ENCODE data around the gene LBH.

GRCh38 chr2:30272286-30272685, 41.0 kb downstream of the LBH start:
- no peak for TF ChIP-seq RFX5 (IDR thresholded peaks at IDR 0.05; ENCODE audit: low read length)
- no peak for TF ChIP-seq MAX (IDR thresholded peaks at IDR 0.05; ENCODE audit: low read depth)
- no peak for TF ChIP-seq CTCF (IDR thresholded peaks at IDR 0.05)
- TF ChIP-seq EZH2phosphoT487 (IDR thresholded peaks at IDR 0.05; ENCODE audit: borderline replicate concordance, low read depth): no peak
- TF ChIP-seq POLR2AphosphoS5 (IDR thresholded peaks at IDR 0.05; ENCODE audit: low read depth, low read length): no peak
- no peak for TF ChIP-seq SMC3 (IDR thresholded peaks at IDR 0.05; ENCODE audit: low read depth, low read length)
- TF ChIP-seq CHD2 (IDR thresholded peaks at IDR 0.05; ENCODE audit: low read length, partially characterized antibody): no peak

Data from SK-N-SH (cell line).